GM23248 (cell line): ENCODE results near the gene LDB2. TPM values are rescaled to one million over a fixed set of nuclear protein-coding genes. Genes with fewer than 3 reads are reported as not detected.
A peak's percentile ranks its signal among the peaks of the same experiment; 100 is the strongest.

Source experiments
- DNase-seq: peaks from one replicate; pipeline ENCODE4 v3.0.0-alpha.2; 2015
- H2AFZ ChIP-seq: fragments of 200-600 bp; sonication (generic); 2 replicates; pipeline ENCODE4 v1.6.1; 2016; ENCODE audit warnings: antibody characterized with exemption
- H3F3A ChIP-seq: fragments of 200-600 bp; sonication (generic); 2 replicates; pipeline ENCODE4 v1.6.1; 2016; ENCODE audit warnings: mild to moderate bottlenecking, antibody characterized with exemption, mixed run types; ENCODE audit not compliant: insufficient read depth
- H3K27ac ChIP-seq: fragments of 200-600 bp; sonication (generic); 2 replicates; pipeline ENCODE4 v1.5.1; 2016; ENCODE audit warnings: mild to moderate bottlenecking
- H3K27me3 ChIP-seq: fragments of 200-600 bp; sonication (generic); replicated peaks from 2 replicates; pipeline ENCODE4 v1.6.1; 2016; ENCODE audit warnings: mild to moderate bottlenecking; ENCODE audit not compliant: insufficient read depth
- H3K36me3 ChIP-seq: fragments of 200-600 bp; sonication (generic); 2 replicates; pipeline ENCODE4 v1.6.1; 2016; ENCODE audit warnings: low read depth, mild to moderate bottlenecking
- H3K4me1 ChIP-seq: fragments of 200-600 bp; sonication (generic); 2 replicates; pipeline ENCODE4 v1.6.1; 2016; ENCODE audit warnings: mild to moderate bottlenecking; ENCODE audit not compliant: insufficient read depth
- H3K4me2 ChIP-seq: fragments of 200-600 bp; sonication (generic); one replicate; pipeline ENCODE4 v1.6.1; 2016; ENCODE audit warnings: mild to moderate bottlenecking; ENCODE audit not compliant: unreplicated experiment
- H3K4me3 ChIP-seq: fragments of 200-600 bp; sonication (generic); 2 replicates; pipeline ENCODE4 v1.5.1; 2016; ENCODE audit warnings: mild to moderate bottlenecking
- H3K79me2 ChIP-seq: fragments of 200-600 bp; sonication (generic); 2 replicates; pipeline ENCODE4 v1.6.1; 2016; ENCODE audit warnings: mild to moderate bottlenecking; ENCODE audit not compliant: insufficient read depth
- H3K9ac ChIP-seq: fragments of 200-600 bp; sonication (generic); 2 replicates; pipeline ENCODE4 v1.6.1; 2016; ENCODE audit warnings: mild to moderate bottlenecking
- H3K9me2 ChIP-seq: fragments of 200-600 bp; sonication (generic); 2 replicates; pipeline ENCODE4 v1.6.1; 2016; ENCODE audit warnings: mixed run types, mild to moderate bottlenecking, moderate library complexity; ENCODE audit not compliant: insufficient read depth
- H3K9me3 ChIP-seq: fragments of 200-600 bp; sonication (generic); one replicate; pipeline ENCODE4 v1.6.1; 2017; ENCODE audit warnings: low read depth
- H4K20me1 ChIP-seq: fragments of 200-600 bp; sonication (generic); 2 replicates; pipeline ENCODE4 v1.6.0; 2016; ENCODE audit not compliant: insufficient read depth
- EZH2 ChIP-seq: fragments of 200-600 bp; sonication (generic); IDR thresholded peaks from 2 replicates; pipeline ENCODE4 v1.6.1; 2018; ENCODE audit warnings: antibody characterized with exemption, mild to moderate bottlenecking; ENCODE audit not compliant: insufficient read depth, poor library complexity, severe bottlenecking
- EZH2phosphoT487 ChIP-seq: fragments of 200-600 bp; sonication (generic); IDR thresholded peaks from 2 replicates; pipeline ENCODE4 v1.6.1; 2018; ENCODE audit warnings: antibody characterized with exemption, moderate library complexity, mild to moderate bottlenecking, low read depth; ENCODE audit not compliant: insufficient read depth
- WGBS, 2 experiments: methylation state at CpG; one replicate each; pipeline ENCODE4 v1.1.6; 2015 to 2017; ENCODE audit warnings: low lambda C conversion rate in 2 of 2, low coverage in 1 of 2; ENCODE audit errors: missing lambda C conversion rate in 2 of 2; 5-methylcytosine and 5-hydroxymethylcytosine counted together
- in situ Hi-C: fragments of 300-500 bp; cut with MboI; formaldehyde crosslinking; loops from 2 replicates; pipeline ENCODE4 v1.15.0; 2020
- polyA plus RNA-seq: library from polyadenylated mRNA; unstranded; fragments of >200 nt; fragmentation: Nextera tagmentation; extraction: Ambion mirVana; gene quantifications from 2 replicates; pipeline ENCODE4 v1.2.1, GENCODE V29; 2016
- total RNA-seq: library from RNA; depleted of rRNA; stranded (reverse); fragments of >200 nt; shearing (Covaris generic); gene quantifications from 2 replicates; pipeline ENCODE4 v1.2.3, GENCODE V29; 2014

The LDB2 gene
- total and polyA plus RNA-seq, 2 experiments from 2014 or later: 52.8 to 76.6 TPM

- H3K4me1 ChIP-seq: no peaks in the 10 kb centered on the region
- H3F3A ChIP-seq: no peaks in the 10 kb centered on the region
- no peaks in the 10 kb centered on the region for H3K27me3 ChIP-seq
- no peak for DNase-seq
- peaks cover 16% of the 10 kb centered on the region; the same call in 1 of the 2 replicates for H3K79me2 ChIP-seq
- no peak overlapping the region for H3K4me3 ChIP-seq
- no peaks in the 10 kb centered on the region for H3K9me2 ChIP-seq
- H3K36me3 ChIP-seq: no peaks in the 10 kb centered on the region; the same call in 1 of the 2 replicates
- H3K9me3 ChIP-seq: no peaks in the 10 kb centered on the region
- H4K20me1 ChIP-seq: no peaks in the 10 kb centered on the region
- 96 to 100% methylated on average over 3 of the region's 3 CpGs for WGBS, 2 experiments
- no peak overlapping the region for H3K9ac ChIP-seq
- H3K27ac ChIP-seq: no peak overlapping the region
- no peak overlapping the region for H2AFZ ChIP-seq
- TF ChIP-seq EZH2 (no peak), EZH2phosphoT487 (no peak)
- in situ Hi-C loops: no loop called here
- no peak overlapping the region for H3K4me2 ChIP-seq
These were observed 96.4 kb downstream of the LDB2 start for GRCh38 chr4:16802044-16802443.

DNA sequence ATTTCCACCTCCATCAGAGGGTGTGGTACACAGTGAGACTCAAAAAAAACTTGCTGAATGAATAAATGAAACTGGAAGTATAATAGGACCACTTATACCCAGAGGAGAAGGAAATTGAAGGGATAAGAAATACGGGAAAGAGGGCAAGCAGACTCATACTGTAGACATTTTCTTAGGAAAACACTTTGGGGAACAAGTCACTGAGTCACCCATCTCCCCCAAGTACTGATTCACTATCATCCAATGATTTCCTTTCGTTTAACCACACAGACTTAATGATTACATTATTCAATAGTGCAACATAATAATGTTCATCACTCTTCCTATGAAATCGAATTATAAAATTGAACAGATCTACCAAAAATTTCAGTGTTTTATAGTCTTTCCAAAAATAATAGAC is 97.1 kb downstream of the LDB2 start:
- 80 to 81% methylated on average over 3 of the region's 3 CpGs for WGBS, 2 experiments
- no peak overlapping the region for H3K27ac ChIP-seq
- DNase-seq: no peak
- H3K27me3 ChIP-seq: no peaks in the 10 kb centered on the region
- H3K9me3 ChIP-seq: no peaks in the 10 kb centered on the region
- no peak overlapping the region for H3K4me2 ChIP-seq
- no peak overlapping the region for H2AFZ ChIP-seq
- H3K36me3 ChIP-seq: no peaks in the 10 kb centered on the region; the same call in 1 of the 2 replicates
- H3K4me3 ChIP-seq: no peak overlapping the region
- peaks cover 16% of the 10 kb centered on the region; the same call in 1 of the 2 replicates for H3K79me2 ChIP-seq
- no peak overlapping the region for H3K9ac ChIP-seq
- H3K9me2 ChIP-seq: no peaks in the 10 kb centered on the region
- in situ Hi-C loops: no loop called here
- no peaks in the 10 kb centered on the region for H3F3A ChIP-seq
- H3K4me1 ChIP-seq: no peaks in the 10 kb centered on the region
- H4K20me1 ChIP-seq: no peaks in the 10 kb centered on the region
- no peak for TF ChIP-seq EZH2phosphoT487
- TF ChIP-seq EZH2: no peak

- no peaks in the 10 kb centered on the region for H3K4me1 ChIP-seq
- H3F3A ChIP-seq: no peaks in the 10 kb centered on the region
- no peaks in the 10 kb centered on the region for H3K27me3 ChIP-seq
- H3K4me3 ChIP-seq: no peak overlapping the region
- H3K9me3 ChIP-seq: no peaks in the 10 kb centered on the region
- TF ChIP-seq EZH2phosphoT487 (no peak), EZH2 (no peak)
- H2AFZ ChIP-seq: no peak overlapping the region
- 46 to 47% methylated on average over 9 of the region's 9 CpGs for WGBS, 2 experiments
- in situ Hi-C loops: loop anchor here (10.0 to 25.0 kb wide), 2 partner anchors 508 to 540 kb away; no protein-coding TSS in a partner anchor
- H3K36me3 ChIP-seq: no peaks in the 10 kb centered on the region
- no peaks in the 10 kb centered on the region for H3K9me2 ChIP-seq
- H3K27ac ChIP-seq: no peak overlapping the region
- no peaks in the 10 kb centered on the region for H4K20me1 ChIP-seq
- DNase-seq: peak; percentile 70
- no peak overlapping the region for H3K9ac ChIP-seq
- peaks cover 6% of the 10 kb centered on the region; the same call in 1 of the 2 replicates for H3K79me2 ChIP-seq
- no peak overlapping the region for H3K4me2 ChIP-seq
These were observed 103.5 kb downstream of the LDB2 start for GRCh38 chr4:16794816-16795445.

GRCh38 chr4:16791460-16791859 is 107.0 kb downstream of the LDB2 start:
- Histone ChIP-seq H3K4me1 (0 out of 2 replicates have a peak, but pooled peaks cover under 1% of the 10 kb centered on the region), H3K9me3 (no peaks in the 10 kb centered on the region), H3K27ac (no peak overlapping the region), H4K20me1 (no peaks in the 10 kb centered on the region; the same call in 1 of the 2 replicates), H3K27me3 (no peaks in the 10 kb centered on the region), H3K79me2 (peaks cover 24% of the 10 kb centered on the region), H3K9me2 (no peaks in the 10 kb centered on the region), H3K9ac (no peak overlapping the region), H2AFZ (no peak overlapping the region), H3K4me2 (no peak overlapping the region), H3F3A (peaks cover 6% of the 10 kb centered on the region), H3K4me3 (no peak overlapping the region), H3K36me3 (no peaks in the 10 kb centered on the region)
- DNase-seq: no peak
- in situ Hi-C loops: loop anchor here (10.0 to 25.0 kb wide), 2 partner anchors 504 to 543 kb away; no protein-coding TSS in a partner anchor
- 59 to 80% methylated on average over 3 to 6 of the region's 6 CpGs for WGBS, 2 experiments
- no peak for TF ChIP-seq EZH2phosphoT487
- no peak for TF ChIP-seq EZH2
